HepG2 (cell line): ENCODE measurements around the gene WNT5B.

ENCODE experiments used
- CREB3 ChIP-seq: sonication (generic); formaldehyde crosslinking; IDR thresholded peaks from 2 replicates; pipeline ENCODE4 v1.5.0; 2020; ENCODE audit warnings: missing genetic modification reagents
- FOXA3 ChIP-seq: IDR thresholded peaks from 2 replicates; pipeline ENCODE4 v1.6.1; 2016; ENCODE audit warnings: missing genetic modification reagents, missing compliant biosample characterization
- FOXK1 ChIP-seq: sonication (generic); formaldehyde crosslinking; IDR thresholded peaks from 2 replicates; pipeline ENCODE4 v1.4.0; 2020; ENCODE audit warnings: low read depth, missing genetic modification reagents, borderline replicate concordance
- HOXA3 ChIP-seq: sonication (generic); formaldehyde crosslinking; IDR thresholded peaks from 2 replicates; pipeline ENCODE4 v1.5.0; 2020; ENCODE audit warnings: missing genetic modification reagents
- KAT7 ChIP-seq: IDR thresholded peaks from 2 replicates; pipeline ENCODE4 v1.6.1; 2018; ENCODE audit warnings: borderline replicate concordance, missing compliant biosample characterization
- POLR2AphosphoS2 ChIP-seq: IDR thresholded peaks from 2 replicates; pipeline ENCODE4 v1.6.1; 2011; ENCODE audit warnings: low read depth, low read length, improper control_type of control experiment
- THAP9 ChIP-seq: sonication (generic); formaldehyde crosslinking; IDR thresholded peaks from 2 replicates; pipeline ENCODE4; 2020; ENCODE audit warnings: missing genetic modification reagents, mild to moderate bottlenecking, borderline replicate concordance
- ZNF780A ChIP-seq: sonication (generic); formaldehyde crosslinking; IDR thresholded peaks from 2 replicates; pipeline ENCODE4 v1.8.0; 2022; ENCODE audit warnings: mild to moderate bottlenecking, missing genetic modification reagents, moderate library complexity
- TF ChIP-seq, protein P1 (sequence below): sonication (generic); formaldehyde crosslinking; IDR thresholded peaks from 2 replicates; pipeline ENCODE4 v1.5.0; 2020; ENCODE audit warnings: mild to moderate bottlenecking, missing genetic modification reagents, moderate library complexity

- TF ChIP-seq HOXA3 (no peak), FOXA3 (CRISPR knock-in tag) (no peak), ZNF780A (CRISPR knock-in tag) (no peak), POLR2AphosphoS2 (no peak), FOXK1 (CRISPR knock-in tag) (no peak), THAP9 (CRISPR knock-in tag) (no peak), KAT7 (CRISPR knock-in tag) (no peak), CREB3 (CRISPR knock-in tag) (no peak)
- TF ChIP-seq, protein P1, sequence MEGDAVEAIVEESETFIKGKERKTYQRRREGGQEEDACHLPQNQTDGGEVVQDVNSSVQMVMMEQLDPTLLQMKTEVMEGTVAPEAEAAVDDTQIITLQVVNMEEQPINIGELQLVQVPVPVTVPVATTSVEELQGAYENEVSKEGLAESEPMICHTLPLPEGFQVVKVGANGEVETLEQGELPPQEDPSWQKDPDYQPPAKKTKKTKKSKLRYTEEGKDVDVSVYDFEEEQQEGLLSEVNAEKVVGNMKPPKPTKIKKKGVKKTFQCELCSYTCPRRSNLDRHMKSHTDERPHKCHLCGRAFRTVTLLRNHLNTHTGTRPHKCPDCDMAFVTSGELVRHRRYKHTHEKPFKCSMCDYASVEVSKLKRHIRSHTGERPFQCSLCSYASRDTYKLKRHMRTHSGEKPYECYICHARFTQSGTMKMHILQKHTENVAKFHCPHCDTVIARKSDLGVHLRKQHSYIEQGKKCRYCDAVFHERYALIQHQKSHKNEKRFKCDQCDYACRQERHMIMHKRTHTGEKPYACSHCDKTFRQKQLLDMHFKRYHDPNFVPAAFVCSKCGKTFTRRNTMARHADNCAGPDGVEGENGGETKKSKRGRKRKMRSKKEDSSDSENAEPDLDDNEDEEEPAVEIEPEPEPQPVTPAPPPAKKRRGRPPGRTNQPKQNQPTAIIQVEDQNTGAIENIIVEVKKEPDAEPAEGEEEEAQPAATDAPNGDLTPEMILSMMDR (CRISPR knock-in tag) = no peak
Measured at GRCh38 chr12:1647285-1647669, 18.2 kb downstream of the WNT5B start.
